ENCODE measurements around the gene CORO2A.

- TF ChIP-seq CTCF (IDR thresholded peaks at IDR 0.05; ENCODE audit: low read depth, low read length, poor library complexity, severe bottlenecking): no peak
- TF ChIP-seq EZH2phosphoT487 (IDR thresholded peaks at IDR 0.05; ENCODE audit: borderline replicate concordance, low read length): no peak
These were observed 56.5 kb downstream of the CORO2A start for GRCh38 chr9:98135938-98136337.
